Colonic mucosa (tissue), 4 donors: ENCODE measurements around the gene MYOF. TPM values are rescaled to one million over a fixed set of nuclear protein-coding genes. Genes with fewer than 3 reads are reported as not detected.

ENCODE experiments used
- DNase-seq: peaks from one replicate; pipeline ENCODE4 v3.0.0-alpha.2; 2020
- H3K27ac ChIP-seq: fragments of 200-600 bp; one replicate; pipeline ENCODE4 v1.8.0; 2021
- H3K27me3 ChIP-seq: fragments of 200-600 bp; one replicate; pipeline ENCODE4 v1.8.0; 2021
- H3K36me3 ChIP-seq: fragments of 200-600 bp; one replicate; pipeline ENCODE4 v1.8.0; 2021
- H3K4me1 ChIP-seq: fragments of 200-600 bp; one replicate; pipeline ENCODE4 v1.8.0; 2021; ENCODE audit warnings: mild to moderate bottlenecking
- H3K4me3 ChIP-seq: fragments of 200-600 bp; one replicate; pipeline ENCODE4 v1.8.0; 2021
- H3K9ac ChIP-seq, 2 donors: one replicate each; pipeline ENCODE4 v1.7.0; 2013; ENCODE audit warnings: control low read depth in 2 of 2, low read depth in 2 of 2, low read length in 2 of 2
- H3K9me3 ChIP-seq: fragments of 200-600 bp; one replicate; pipeline ENCODE4 v1.8.0; 2021
- CTCF ChIP-seq: fragments of 200-600 bp; IDR thresholded peaks from one replicate; pipeline ENCODE4 v1.8.0; 2022; ENCODE audit warnings: antibody characterized with exemption, mild to moderate bottlenecking
- intact Hi-C: fragments of 100-400 bp; cut with DNase I; formaldehyde crosslinking; loops from one replicate; pipeline ENCODE4 v1.14.1; 2022
- total RNA-seq, 2 donors: library from RNA; stranded (reverse); fragmentation: NEBNext Ultra II Directional in 1 of 2; extraction: Animal tissue kit (Norgen Biotek cat#: 25700) in 1 of 2; gene quantifications; one replicate each; pipeline ENCODE4 v1.2.1, GENCODE V29; 2021
- donor health status: healthy.
- donor health status: DM: no; HTN: no; CAD: no.
- donor health status: DM: no; HTN: no; CAD: no.

Gene MYOF
- total RNA-seq, 2 donors from 2014 or later, result 88.1 to 90.9 TPM

DNA sequence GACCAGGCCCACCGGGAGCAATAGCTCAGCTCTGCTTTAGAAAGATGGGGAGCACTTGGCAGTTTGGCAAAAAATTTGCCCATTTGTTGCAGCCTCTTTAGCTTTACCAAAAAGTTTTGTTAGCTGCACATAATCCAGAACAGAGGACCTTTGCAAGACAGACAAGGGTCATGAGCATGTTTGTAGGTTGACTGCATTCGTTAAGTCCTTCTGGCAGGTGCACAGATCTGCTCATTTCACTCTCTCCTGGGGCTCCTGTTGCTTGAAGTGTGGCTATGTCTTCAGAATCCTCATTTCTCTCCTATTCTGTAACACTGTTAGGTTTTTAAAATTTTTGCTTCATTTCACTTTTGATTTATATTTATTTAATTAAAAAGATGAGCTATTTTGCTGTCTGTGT, 96.8 kb downstream of the MYOF start:
- Histone ChIP-seq H3K9ac (no peak overlapping the region), H3K4me3 (no peak overlapping the region), H3K4me1 (no peaks in the 10 kb centered on the region), H3K27ac (no peak overlapping the region), H3K9me3 (no peaks in the 10 kb centered on the region), H3K36me3 (peaks cover 3% of the 10 kb centered on the region), H3K27me3 (no peaks in the 10 kb centered on the region)
- no peak for DNase-seq
- intact Hi-C loops, result no loop called here
- no peak for TF ChIP-seq CTCF

DNA sequence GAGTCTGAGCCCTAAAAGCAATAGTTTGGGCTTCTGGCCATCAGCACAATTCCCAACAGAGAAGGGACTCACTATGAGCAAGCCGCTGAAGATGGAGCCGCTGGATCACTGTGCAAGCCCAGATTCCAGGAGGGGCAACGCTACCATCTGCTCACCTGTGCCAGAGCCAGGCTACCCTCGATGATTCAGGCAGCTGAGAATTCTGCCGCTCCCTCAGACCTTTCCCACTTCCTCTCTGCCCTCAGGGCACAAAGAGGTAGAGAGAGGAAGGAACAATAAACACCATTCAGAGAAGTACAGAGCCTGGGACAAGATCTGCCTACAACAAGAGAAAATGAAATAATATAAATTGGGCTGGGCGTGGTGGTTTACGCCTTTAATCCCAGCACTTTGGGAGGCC, 98.1 kb downstream of the MYOF start:
- intact Hi-C loops, result loop anchor here (5.0 kb wide), 1 partner anchor 38 kb away; no protein-coding TSS in a partner anchor
- peaks cover 3% of the 10 kb centered on the region for H3K36me3 ChIP-seq
- no peak overlapping the region for H3K4me3 ChIP-seq
- no peaks in the 10 kb centered on the region for H3K4me1 ChIP-seq
- DNase-seq, result no peak
- TF ChIP-seq CTCF, result no peak
- no peak overlapping the region for H3K9ac ChIP-seq
- H3K9me3 ChIP-seq, result no peaks in the 10 kb centered on the region
- H3K27ac ChIP-seq, result no peak overlapping the region
- H3K27me3 ChIP-seq, result no peaks in the 10 kb centered on the region

DNA sequence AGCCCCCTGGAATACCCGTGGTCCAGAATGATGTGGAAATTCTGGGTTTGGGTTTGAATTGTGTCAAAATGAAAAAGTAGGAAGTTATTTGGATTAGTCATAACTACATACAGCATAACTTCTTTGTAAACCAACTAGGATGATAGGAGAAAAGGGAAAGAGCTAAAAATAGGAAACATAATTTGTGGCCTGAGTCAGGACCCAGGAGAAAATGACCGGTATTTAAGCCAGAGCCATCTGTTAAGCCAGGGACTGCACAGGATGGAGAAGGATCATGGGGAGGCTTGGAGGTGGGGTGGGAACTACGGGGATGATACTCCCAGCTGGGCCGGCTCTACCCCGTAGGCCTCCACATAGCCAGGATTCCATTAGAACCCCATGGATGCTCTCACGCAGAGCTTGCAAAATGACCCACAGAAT, 98.6 kb downstream of the MYOF start:
- Histone ChIP-seq H3K27ac (no peak overlapping the region), H3K36me3 (peaks cover 3% of the 10 kb centered on the region), H3K4me1 (no peaks in the 10 kb centered on the region), H3K27me3 (no peaks in the 10 kb centered on the region), H3K4me3 (no peak overlapping the region), H3K9ac (no peak overlapping the region), H3K9me3 (no peaks in the 10 kb centered on the region)
- no peak for TF ChIP-seq CTCF
- intact Hi-C loops, result loop anchor here (5.0 kb wide), 1 partner anchor 39 kb away; no protein-coding TSS in a partner anchor
- DNase-seq, result no peak

DNA sequence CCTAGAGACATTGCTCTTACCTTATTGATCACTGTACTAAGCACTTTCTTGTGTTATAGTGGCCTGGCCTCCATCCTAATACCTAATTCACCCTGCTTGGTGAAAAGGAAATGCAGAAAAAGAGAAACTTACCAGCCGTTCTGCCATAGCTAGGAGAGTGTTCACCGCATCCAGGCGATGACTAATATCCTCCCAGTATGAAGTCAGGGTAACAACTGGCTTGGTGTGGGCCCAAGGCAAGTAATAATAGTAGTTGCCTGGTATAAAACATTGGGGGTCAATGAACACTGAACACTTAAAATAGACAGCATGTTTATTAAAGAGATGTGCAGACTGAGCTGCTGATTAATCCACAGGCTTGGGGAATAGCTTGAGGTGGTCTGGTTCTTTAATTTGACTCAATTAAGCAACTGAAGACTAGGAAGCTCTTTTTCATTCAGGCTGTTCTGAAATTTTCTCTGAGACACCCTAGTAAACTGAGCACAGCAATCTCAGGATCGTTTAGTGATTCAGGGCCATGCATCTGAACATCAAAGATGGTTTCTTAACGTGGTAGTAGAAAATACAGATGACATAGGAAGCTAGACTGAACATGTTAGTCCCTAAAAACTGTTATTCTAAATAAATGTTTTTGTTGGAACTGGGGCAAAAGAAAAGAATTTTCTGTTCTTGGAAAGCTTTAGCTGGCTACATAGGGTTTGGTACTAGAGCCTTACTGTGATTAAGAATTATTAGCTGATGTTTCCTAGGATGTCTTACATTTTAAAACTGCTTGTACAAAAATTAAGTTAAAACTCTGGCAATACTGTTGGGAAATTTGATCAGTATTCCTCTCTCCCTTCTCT, 102.2 kb downstream of the MYOF start:
- peaks cover 3% of the 10 kb centered on the region for H3K36me3 ChIP-seq
- no peak for TF ChIP-seq CTCF
- no peaks in the 10 kb centered on the region for H3K9me3 ChIP-seq
- no peak overlapping the region for H3K4me3 ChIP-seq
- no peak overlapping the region for H3K27ac ChIP-seq
- no peaks in the 10 kb centered on the region for H3K4me1 ChIP-seq
- no peak for DNase-seq
- H3K27me3 ChIP-seq, result no peaks in the 10 kb centered on the region
- intact Hi-C loops, result loop anchor here (5.0 to 10.0 kb wide), 2 partner anchors 42 to 305 kb away; no protein-coding TSS in a partner anchor
- no peak overlapping the region for H3K9ac ChIP-seq

DNA sequence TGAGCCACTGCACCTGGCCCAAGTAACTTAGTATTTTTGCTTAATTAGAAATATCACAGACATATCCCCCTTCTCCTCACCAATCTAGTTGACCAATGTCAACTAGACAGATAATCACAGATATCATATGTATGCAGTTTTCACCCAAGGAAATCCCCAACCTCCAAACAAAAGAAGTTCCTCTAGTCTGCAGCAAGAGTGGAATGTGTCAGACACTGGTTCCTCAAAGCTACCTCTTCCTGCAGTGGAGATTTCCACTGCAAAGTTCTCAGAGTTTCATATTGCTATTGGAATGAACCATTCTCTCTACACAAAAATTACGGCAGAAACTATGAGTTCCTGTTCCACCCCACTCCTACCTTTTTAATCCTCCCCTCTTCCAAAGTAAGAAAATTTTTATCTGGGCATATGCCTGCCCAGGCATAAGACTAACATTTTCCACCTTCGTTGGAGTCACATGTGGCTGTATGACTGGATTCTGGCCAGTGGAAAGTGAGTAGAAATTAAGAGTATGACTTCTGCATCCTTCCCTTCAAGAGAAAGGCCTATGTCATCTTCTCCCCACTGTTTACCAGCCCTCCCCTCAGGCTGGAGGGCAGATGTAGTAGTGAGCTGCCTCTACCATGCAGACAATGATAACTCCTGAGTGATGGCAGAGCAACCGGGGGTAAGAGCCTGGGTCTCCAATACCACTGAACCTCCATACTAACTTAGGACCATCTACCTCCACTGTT, 103.0 kb downstream of the MYOF start:
- Histone ChIP-seq H3K27ac (no peak overlapping the region), H3K36me3 (peaks cover 3% of the 10 kb centered on the region), H3K9ac (no peak overlapping the region), H3K27me3 (no peaks in the 10 kb centered on the region), H3K4me1 (no peaks in the 10 kb centered on the region), H3K4me3 (no peak overlapping the region), H3K9me3 (no peaks in the 10 kb centered on the region)
- no peak for DNase-seq
- TF ChIP-seq CTCF, result no peak
- intact Hi-C loops, result loop anchor here (10.0 kb wide), 1 partner anchor 306 kb away; no protein-coding TSS in a partner anchor
